Activated CD4-positive, alpha-beta T cell treated with anti-CD3 and anti-CD28 coated beads, Interleukin-2, amount 10 ng/mL, durations not matched to agents 7 days and 5 days (primary cell): ENCODE measurements around the gene CHKB. TPM values are rescaled to one million over a fixed set of nuclear protein-coding genes. Genes with fewer than 3 reads are reported as not detected.
A peak's percentile ranks its signal among the peaks of the same experiment; 100 is the strongest.

Source experiments
- CTCF ChIA-PET: fragments of 350-600 bp; sonication (Branson Sonifier 250); formaldehyde crosslinking; loops from one replicate; lab custom pipeline; 2021; ENCODE audit warnings: antibody characterized with exemption; lab: Charles Lee
- POLR2A ChIA-PET: fragments of 350-600 bp; sonication (Branson Sonifier 250); formaldehyde crosslinking; loops from one replicate; lab custom pipeline; 2021; ENCODE audit warnings: antibody characterized with exemption; lab: Charles Lee
- DNase-seq: peaks from one replicate; pipeline ENCODE4 v3.0.0-alpha.2; 2020
- H3K27ac Mint-ChIP-seq: one replicate; pipeline ENCODE4 v1.8.0; 2021; ENCODE audit warnings: mild to moderate bottlenecking, moderate library complexity, mixed read lengths
- H3K27me3 Mint-ChIP-seq: one replicate; pipeline ENCODE4 v1.8.0; 2021; ENCODE audit warnings: mixed read lengths
- H3K36me3 Mint-ChIP-seq: one replicate; pipeline ENCODE4 v1.8.0; 2021; ENCODE audit warnings: low read depth, mixed read lengths
- H3K4me1 Mint-ChIP-seq: one replicate; pipeline ENCODE4 v1.8.0; 2021; ENCODE audit warnings: mixed read lengths
- H3K4me3 Mint-ChIP-seq: one replicate; pipeline ENCODE4 v1.8.0; 2021; ENCODE audit warnings: mild to moderate bottlenecking, moderate library complexity, mixed read lengths
- H3K9me3 Mint-ChIP-seq: one replicate; pipeline ENCODE4 v1.8.0; 2021; ENCODE audit warnings: mixed read lengths
- total RNA-seq, 2 experiments: library from RNA; stranded (reverse); gene quantifications; one replicate each; pipeline ENCODE4 v1.2.3, GENCODE V29; 2021

The CHKB gene
- total RNA-seq: 100 to 1,000 TPM; 140 to 142 TPM

- POLR2A ChIA-PET: interaction anchor here (0.6 to 1.6 kb wide), 2 partner anchors 17 to 57 kb away, joined by 3 to 5 read pairs; no protein-coding TSS in a partner anchor
These were observed at the start of gene CHKB for GRCh38 chr22:50582493-50583293. Gene CHKB, minus strand, starts transcription at chr22:50582849. Its CDS starts 68 bp downstream, at chr22:50582781.

GRCh38 chr22:50630376-50630775 lies 47.7 kb upstream of the CHKB start:
- H3K4me1 Mint-ChIP-seq: peaks cover 18% of the 10 kb centered on the region
- no peak overlapping the region for H3K27ac Mint-ChIP-seq
- no peaks in the 10 kb centered on the region for H3K9me3 Mint-ChIP-seq
- peaks cover 12% of the 10 kb centered on the region for H3K36me3 Mint-ChIP-seq
- ChIA-PET POLR2A (no interaction called here), CTCF (interaction anchor here (1.1 to 1.7 kb wide), 3 partner anchors 10 to 354 kb away, joined by 3 to 6 read pairs (median 4); no protein-coding TSS in a partner anchor)
- no peak overlapping the region for H3K4me3 Mint-ChIP-seq
- no peak for DNase-seq
- peaks cover 2% of the 10 kb centered on the region for H3K27me3 Mint-ChIP-seq

More at GRCh38 chr22:50582493-50583293, at the start of gene CHKB:
- Mint-ChIP-seq H3K4me3 (peak within 1 kb of the TSS; percentile 88), H3K27ac (peak within 1 kb of the TSS; percentile 98), H3K4me1 (peaks cover 31% of the 10 kb centered on the region), H3K36me3 (peaks cover 16% of the 10 kb centered on the region), H3K9me3 (no peaks in the 10 kb centered on the region), H3K27me3 (no peaks in the 10 kb centered on the region)
- CTCF ChIA-PET: interaction anchor here (1.6 to 2.9 kb wide), 4 partner anchors 10 to 58 kb away, joined by 5 to 17 read pairs (median 7); partner anchors contain the start of genes SCO2 and SYCE3
- DNase-seq: peak; percentile 99

GRCh38 chr22:50628543-50629134 lies 46.0 kb upstream of the CHKB start:
- H3K36me3 Mint-ChIP-seq: peaks cover 24% of the 10 kb centered on the region
- H3K4me1 Mint-ChIP-seq: peaks cover 21% of the 10 kb centered on the region
- ChIA-PET POLR2A (no interaction called here), CTCF (no interaction called here)
- H3K4me3 Mint-ChIP-seq: peak overlapping the region; percentile 92
- H3K27ac Mint-ChIP-seq: peak overlapping the region; percentile 81
- H3K27me3 Mint-ChIP-seq: peaks cover 2% of the 10 kb centered on the region
- DNase-seq: peak; percentile 30
- H3K9me3 Mint-ChIP-seq: no peaks in the 10 kb centered on the region

- Mint-ChIP-seq H3K27me3 (peaks cover 2% of the 10 kb centered on the region), H3K9me3 (no peaks in the 10 kb centered on the region)
- POLR2A ChIA-PET: no interaction called here
These were observed 45.2 kb upstream of the CHKB start, which contains the start of gene ARSA for GRCh38 chr22:50627642-50628542. Gene ARSA, minus strand, starts transcription at chr22:50628152. Its CDS starts 373 bp downstream, at chr22:50627779.

GRCh38 chr22:50626850-50627641 lies 44.4 kb upstream of the CHKB start:
- POLR2A ChIA-PET: no interaction called here
- no peaks in the 10 kb centered on the region for H3K9me3 Mint-ChIP-seq
- H3K36me3 Mint-ChIP-seq: peaks cover 24% of the 10 kb centered on the region
- peaks cover 33% of the 10 kb centered on the region for H3K4me1 Mint-ChIP-seq
- no peak for DNase-seq
- peak overlapping the region; percentile 92 for H3K4me3 Mint-ChIP-seq
- H3K27ac Mint-ChIP-seq: peak overlapping the region; percentile 85
- CTCF ChIA-PET: interaction anchor here (0.6 to 2.2 kb wide), 5 partner anchors 10 to 351 kb away, joined by 3 to 4 read pairs (median 4); partner anchors contain the start of gene SCO2
- H3K27me3 Mint-ChIP-seq: peaks cover 2% of the 10 kb centered on the region

More at GRCh38 chr22:50627642-50628542, 45.2 kb upstream of the CHKB start, which contains the start of gene ARSA:
- Mint-ChIP-seq H3K4me1 (peaks cover 25% of the 10 kb centered on the region), H3K36me3 (peaks cover 24% of the 10 kb centered on the region), H3K27ac (peak within 1 kb of the TSS; percentile 84), H3K4me3 (peak within 1 kb of the TSS; percentile 92)
- CTCF ChIA-PET: interaction anchor here (0.6 to 2.2 kb wide), 4 partner anchors 62 to 352 kb away, joined by 3 to 4 read pairs (median 4); partner anchors contain the start of gene SCO2
- peak; percentile 84 for DNase-seq

GRCh38 chr22:50626314-50626849 lies 43.7 kb upstream of the CHKB start:
- Mint-ChIP-seq H3K4me3 (peak overlapping the region; percentile 92), H3K36me3 (peaks cover 24% of the 10 kb centered on the region), H3K4me1 (peaks cover 40% of the 10 kb centered on the region), H3K9me3 (no peaks in the 10 kb centered on the region), H3K27ac (peak overlapping the region; percentile 85), H3K27me3 (peaks cover 2% of the 10 kb centered on the region)
- CTCF ChIA-PET: interaction anchor here (1.8 to 2.2 kb wide), 2 partner anchors 10 to 351 kb away, joined by 4 read pairs; no protein-coding TSS in a partner anchor
- POLR2A ChIA-PET: no interaction called here
- no peak for DNase-seq

- peaks cover 46% of the 10 kb centered on the region for H3K4me1 Mint-ChIP-seq
- CTCF ChIA-PET: interaction anchor here (0.6 to 2.2 kb wide), 3 partner anchors 11 to 350 kb away, joined by 4 read pairs; no protein-coding TSS in a partner anchor
- no peak for DNase-seq
- POLR2A ChIA-PET: no interaction called here
- no peak overlapping the region for H3K4me3 Mint-ChIP-seq
- H3K36me3 Mint-ChIP-seq: peaks cover 24% of the 10 kb centered on the region
- H3K27ac Mint-ChIP-seq: no peak overlapping the region
- H3K9me3 Mint-ChIP-seq: no peaks in the 10 kb centered on the region
- peaks cover 2% of the 10 kb centered on the region for H3K27me3 Mint-ChIP-seq
These were observed 43.1 kb upstream of the CHKB start for GRCh38 chr22:50625568-50626313.

GRCh38 chr22:50625131-50625567 lies 42.5 kb upstream of the CHKB start:
- CTCF ChIA-PET: interaction anchor here (0.6 kb wide), 1 partner anchor 300 kb away, joined by 4 read pairs; no protein-coding TSS in a partner anchor
- H3K4me1 Mint-ChIP-seq: peaks cover 52% of the 10 kb centered on the region

GRCh38 chr22:50624347-50625130 lies 41.9 kb upstream of the CHKB start:
- Mint-ChIP-seq H3K4me1 (peaks cover 57% of the 10 kb centered on the region), H3K27me3 (peaks cover 2% of the 10 kb centered on the region), H3K27ac (peak overlapping the region; percentile 31), H3K36me3 (peaks cover 24% of the 10 kb centered on the region), H3K4me3 (no peak overlapping the region), H3K9me3 (no peaks in the 10 kb centered on the region)
- no peak for DNase-seq
- ChIA-PET POLR2A (no interaction called here), CTCF (interaction anchor here (0.6 kb wide), 1 partner anchor 300 kb away, joined by 4 read pairs; no protein-coding TSS in a partner anchor)

More at GRCh38 chr22:50625131-50625567, 42.5 kb upstream of the CHKB start:
- POLR2A ChIA-PET: no interaction called here
- H3K4me3 Mint-ChIP-seq: no peak overlapping the region
- no peak for DNase-seq
- H3K36me3 Mint-ChIP-seq: peaks cover 24% of the 10 kb centered on the region
- H3K27me3 Mint-ChIP-seq: peaks cover 2% of the 10 kb centered on the region
- H3K9me3 Mint-ChIP-seq: no peaks in the 10 kb centered on the region
- no peak overlapping the region for H3K27ac Mint-ChIP-seq
